CD4-positive, alpha-beta T cell treated with Interferon gamma for 1 hour (primary cell): ENCODE measurements around the gene NAV3.

Experiments used
- DNase-seq: peaks from one replicate; pipeline ENCODE4 v3.0.0-alpha.2; 2020

NAV3 gene

DNA sequence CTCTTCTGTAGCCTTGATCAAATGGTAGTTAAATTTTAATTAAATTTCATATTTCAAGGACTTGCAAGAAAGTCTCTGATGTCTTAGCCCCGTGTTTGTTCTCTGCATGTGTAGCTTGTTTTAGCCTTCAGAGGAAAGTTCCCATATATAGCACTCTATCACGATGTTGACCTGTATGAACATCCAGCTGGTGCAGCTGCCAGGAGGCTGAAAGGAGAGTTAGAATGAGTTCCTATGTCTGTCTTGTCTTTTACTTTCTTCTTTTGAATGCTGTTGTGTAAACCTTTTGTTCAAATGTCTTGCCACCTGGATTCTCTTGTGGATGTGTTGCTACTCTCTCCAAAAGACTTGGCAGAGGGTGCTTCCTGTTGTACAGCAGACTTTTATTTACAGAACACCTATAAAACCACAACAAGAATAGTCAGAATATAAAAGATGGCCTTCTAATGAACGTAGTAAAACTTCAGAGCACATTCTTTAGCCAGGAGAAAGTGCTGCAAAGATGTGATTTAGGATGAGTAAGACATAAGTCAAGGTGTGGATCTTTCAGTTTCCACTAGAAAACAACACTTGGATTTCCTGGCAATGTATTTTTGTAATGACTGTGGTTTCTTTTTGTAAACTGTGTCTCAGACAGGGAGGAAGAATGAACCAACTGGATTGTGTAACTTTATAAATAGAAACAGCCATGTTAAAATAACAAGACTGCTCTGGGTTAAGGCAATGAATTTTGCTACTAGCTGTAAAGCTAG is 17.2 kb downstream of the NAV3 start:
- DNase-seq: no peak

DNA sequence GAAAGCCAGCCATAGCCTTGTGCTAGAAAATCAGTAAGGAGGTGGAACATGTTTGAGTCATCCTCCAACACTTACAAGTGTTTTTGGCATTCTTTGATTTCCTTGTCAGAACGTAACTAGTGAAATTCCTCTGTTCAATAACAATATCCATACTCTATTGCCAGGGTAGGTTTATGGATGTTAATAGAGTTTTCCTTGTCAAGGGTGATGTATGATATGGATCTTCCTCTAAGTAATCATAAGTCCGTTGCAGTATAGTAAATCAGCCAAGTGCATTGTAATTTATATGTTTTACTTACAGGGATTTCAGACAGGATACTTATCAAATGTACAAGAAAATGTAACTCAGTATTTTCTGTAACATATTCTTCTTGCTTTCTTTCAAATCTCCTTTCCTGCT is 19.4 kb downstream of the NAV3 start:
- DNase-seq: no peak

DNA sequence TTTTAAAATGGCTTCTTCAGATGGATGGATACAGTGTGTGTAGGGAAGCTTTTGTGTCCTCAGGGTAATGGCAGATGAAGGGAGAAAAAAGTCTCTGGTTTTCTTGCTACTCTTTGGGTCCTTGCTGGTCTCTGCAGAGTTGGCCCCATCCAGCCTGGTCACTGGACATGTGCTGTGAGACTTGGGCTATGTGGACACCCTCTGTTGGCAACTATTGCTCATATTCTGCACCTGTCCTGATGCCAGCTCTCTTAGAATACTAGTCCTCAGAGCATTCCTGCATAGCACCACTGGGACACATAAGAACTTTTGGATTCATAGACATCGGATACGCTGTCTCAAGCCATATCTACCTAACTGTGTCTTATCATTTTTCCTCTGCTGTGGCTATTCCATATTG is 20.0 kb downstream of the NAV3 start:
- DNase-seq: no peak

GRCh38 chr12:77855548-77855947 is 24.9 kb downstream of the NAV3 start:
- DNase-seq: no peak

- DNase-seq: no peak
Measured at GRCh38 chr12:77861317-77861716, 30.6 kb downstream of the NAV3 start.

GRCh38 chr12:77865178-77865577 is 34.5 kb downstream of the NAV3 start:
- no peak for DNase-seq

GRCh38 chr12:77878901-77879300 is 48.2 kb downstream of the NAV3 start:
- DNase-seq: no peak

DNA sequence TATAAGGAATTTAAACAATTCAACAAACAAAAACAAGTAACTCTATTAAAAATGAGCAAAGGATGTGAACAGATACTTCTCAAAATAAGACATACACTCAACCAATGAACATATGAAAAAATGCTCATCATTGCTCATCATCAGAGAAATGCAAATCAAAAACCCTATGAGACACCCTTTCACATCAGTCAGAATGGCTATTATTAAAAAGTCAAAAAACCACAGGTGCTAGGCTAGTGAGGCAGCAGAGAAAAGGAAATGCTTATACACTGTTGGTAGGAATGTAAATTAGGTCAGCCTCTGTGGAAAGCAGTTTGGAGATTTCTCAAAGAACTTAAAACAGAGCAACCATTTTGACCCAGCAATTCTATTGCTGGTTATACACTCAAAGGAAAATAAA is 52.0 kb downstream of the NAV3 start:
- no peak for DNase-seq

DNA sequence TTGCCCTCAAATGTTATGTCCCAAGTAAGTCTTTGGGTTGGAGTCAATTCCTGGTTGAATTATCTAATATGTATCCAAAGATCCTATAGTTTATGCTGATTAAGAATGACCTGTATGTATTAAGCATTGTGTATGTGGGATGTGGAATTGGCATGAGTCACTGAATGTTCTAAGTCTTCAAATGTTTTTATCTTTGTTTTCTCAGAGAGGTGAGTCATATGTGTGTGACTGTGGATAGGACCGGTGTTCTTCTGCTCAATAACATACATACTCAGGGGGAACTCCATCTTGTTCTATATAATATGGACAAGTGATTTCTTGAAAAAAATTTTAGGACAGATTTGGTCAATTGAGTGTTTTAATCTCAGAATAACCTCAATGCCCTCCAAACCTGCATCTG is 57.9 kb downstream of the NAV3 start:
- DNase-seq: no peak

DNA sequence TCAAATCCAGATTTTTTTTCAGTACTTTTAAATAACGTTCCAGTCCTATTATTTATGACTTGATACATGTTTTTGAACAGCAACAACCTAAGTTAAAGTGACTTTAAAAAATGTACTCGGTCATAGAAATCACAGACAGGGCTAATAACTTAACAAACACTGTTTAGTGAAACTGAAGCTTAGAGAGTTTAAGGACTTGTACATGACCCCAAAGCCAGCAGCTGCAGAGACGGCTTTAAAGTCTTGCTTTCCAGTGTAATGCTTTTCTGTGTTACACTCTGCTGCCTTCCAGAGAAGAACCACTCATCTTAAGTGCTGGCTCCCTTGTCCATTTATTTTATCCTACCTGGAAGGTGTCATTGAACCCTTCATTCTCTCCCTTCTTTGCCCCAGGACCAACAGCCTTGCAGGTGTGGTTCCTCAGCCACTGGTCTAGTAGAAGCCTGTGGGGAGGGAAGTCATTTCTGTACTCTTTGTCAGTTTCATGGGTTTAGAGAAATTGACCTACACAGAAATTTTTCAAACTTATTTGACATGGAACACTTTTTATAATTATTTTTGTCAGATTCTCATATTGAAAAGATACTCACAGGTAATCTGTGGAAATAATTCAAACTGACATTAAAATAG is 60.9 kb downstream of the NAV3 start:
- no peak for DNase-seq

- no peak for DNase-seq
Measured at GRCh38 chr12:77893918-77894317, 63.2 kb downstream of the NAV3 start.

- no peak for DNase-seq
Measured at GRCh38 chr12:77894556-77894955, 63.9 kb downstream of the NAV3 start.

- no peak for DNase-seq
Measured at GRCh38 chr12:77895699-77896098, 65.0 kb downstream of the NAV3 start.

DNA sequence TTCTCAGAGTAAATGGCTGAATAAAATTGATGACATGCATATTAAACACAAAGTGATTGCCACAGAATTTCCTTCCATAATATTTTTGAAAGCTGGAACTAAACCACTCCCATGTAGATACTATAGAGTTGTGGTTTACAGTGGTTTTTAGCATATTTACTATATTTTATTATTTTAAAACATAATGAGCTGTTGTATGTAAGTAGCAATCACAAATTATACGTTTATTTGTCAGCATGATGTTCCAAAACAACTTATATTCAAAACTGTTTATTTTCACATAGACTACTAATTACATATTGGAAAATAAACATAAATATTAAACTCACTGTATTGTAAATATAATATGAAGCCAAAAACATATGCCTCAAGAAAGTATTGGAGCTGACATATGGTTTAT is 77.2 kb downstream of the NAV3 start:
- DNase-seq: no peak

DNA sequence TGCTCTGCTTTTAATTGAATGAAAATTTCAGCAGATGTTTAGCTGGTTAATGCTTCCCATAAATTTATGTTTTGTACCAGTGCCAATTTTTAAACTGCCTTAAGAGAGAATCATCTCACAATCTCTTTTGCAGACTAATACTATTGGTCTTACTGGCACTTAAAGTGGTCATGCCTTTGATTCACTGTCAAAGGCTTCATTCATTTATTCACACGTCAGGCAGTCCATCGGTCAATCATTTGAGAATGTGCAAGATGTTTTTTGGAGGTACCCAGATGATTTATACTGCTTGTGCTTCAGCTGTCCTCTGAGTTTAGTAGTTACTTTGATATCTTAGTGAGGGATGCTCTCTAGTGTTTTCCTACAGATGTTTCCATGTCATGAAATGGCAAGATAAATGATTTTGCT is 83.4 kb downstream of the NAV3 start:
- no peak for DNase-seq

GRCh38 chr12:77915071-77915600 is 84.4 kb downstream of the NAV3 start:
- no peak for DNase-seq

DNA sequence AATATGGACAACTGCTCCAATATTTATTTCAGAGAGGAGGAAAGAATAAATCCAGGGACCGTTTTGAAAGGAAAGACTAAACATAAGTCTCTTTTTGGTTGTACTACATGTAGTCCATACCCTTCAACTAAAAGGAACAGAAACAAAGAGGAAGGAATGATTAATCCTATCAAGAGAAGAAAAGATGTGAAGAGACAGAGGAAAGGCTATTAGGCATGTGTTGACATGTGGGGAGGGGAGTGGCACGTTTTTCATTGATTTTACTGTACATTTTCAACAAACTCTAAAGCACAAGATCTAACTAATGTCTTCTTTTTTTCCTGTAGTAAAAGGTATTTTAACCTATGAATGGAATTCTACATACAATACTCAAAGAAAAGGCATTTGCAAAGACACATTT is 85.6 kb downstream of the NAV3 start:
- no peak for DNase-seq

DNA sequence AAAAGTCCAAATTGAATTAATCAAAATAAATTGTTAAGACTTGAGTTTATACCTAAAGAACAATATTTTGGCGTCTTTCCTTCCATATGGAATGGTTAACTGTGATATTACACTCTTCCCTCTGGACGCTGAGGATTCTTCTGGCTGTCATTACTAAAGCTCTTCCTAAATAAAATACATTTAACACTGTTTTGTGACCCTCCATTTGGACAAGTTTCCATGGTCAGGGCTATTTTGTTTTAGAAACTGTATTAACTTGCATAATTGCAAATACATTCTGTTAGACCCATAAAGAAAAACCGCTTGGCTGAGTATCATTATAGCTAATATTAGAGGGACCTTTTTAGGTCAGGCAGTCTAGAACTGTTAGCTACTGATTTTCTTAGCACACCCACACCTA is 87.4 kb downstream of the NAV3 start:
- DNase-seq: no peak

GRCh38 chr12:77919450-77919849 is 88.8 kb downstream of the NAV3 start:
- DNase-seq: no peak

DNA sequence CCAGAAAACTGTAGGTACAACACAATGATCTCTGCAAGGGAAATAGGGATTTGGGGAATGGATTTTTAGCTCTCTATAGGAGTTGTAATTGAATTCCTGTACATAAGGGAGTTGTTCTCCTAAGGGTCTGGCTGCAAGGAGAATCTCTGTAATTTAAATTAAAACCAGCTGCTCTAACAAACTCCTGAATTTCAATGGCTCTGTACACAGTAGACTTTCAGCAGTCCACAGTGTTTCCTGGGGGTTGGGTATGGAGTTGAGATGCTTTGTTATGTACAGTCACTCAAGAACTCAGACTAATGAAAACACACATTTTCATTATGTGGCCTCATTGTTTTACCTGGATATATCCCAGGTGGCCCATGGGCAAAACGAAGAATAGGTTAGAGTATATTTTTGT is 93.2 kb downstream of the NAV3 start:
- no peak for DNase-seq

GRCh38 chr12:77924703-77925102 is 94.0 kb downstream of the NAV3 start:
- no peak for DNase-seq

DNA sequence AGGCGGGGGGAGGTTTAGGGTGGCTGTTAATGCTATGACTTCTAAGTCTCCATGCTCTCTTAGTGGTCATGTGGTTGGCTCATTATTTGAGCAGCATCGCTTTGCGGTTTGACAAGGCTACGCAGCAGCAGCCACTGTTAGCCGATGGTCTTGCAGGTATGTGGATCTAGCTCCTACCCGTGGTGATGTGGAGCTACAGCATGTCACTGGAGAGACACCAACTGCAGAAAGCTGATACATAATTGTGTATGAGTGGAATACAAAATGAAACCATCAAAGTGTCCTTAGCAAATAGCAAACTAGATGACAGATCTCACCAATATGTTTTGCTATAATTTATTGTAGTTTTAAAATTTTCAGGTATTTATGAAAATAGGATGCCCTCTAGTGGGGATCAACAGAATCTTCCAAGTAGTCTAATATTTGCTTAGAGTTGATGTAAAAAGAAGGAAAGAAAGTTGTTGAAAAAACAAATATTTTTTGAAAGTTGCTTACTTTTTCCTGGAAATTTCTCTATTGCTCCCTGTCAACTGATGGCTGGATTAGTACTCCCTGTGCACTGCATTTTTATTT is 94.9 kb downstream of the NAV3 start:
- peak; percentile 8 for DNase-seq

- no peak for DNase-seq
Measured at GRCh38 chr12:77928078-77928477, 97.4 kb downstream of the NAV3 start.

GRCh38 chr12:77932216-77932615 is 101.5 kb downstream of the NAV3 start:
- DNase-seq: no peak
